ENCODE measurements around the gene NPAS3.
A peak's percentile ranks its signal among the peaks of the same experiment; 100 is the strongest.

Gene NPAS3

GRCh38 chr14:32968972-32969544 lies 30.4 kb downstream of the NPAS3 start:
- FAIRE-seq: no peak
- TF ChIP-seq SPI1 (IDR thresholded peaks at IDR 0.05; ENCODE audit: low read depth, low read length) (no peak), POLR2A (IDR thresholded peaks at IDR 0.05; ENCODE audit: low read depth, low read length) (no peak), PAX5 (IDR thresholded peaks at IDR 0.05; ENCODE audit: insufficient read depth, low read length, severe bottlenecking) (no peak), POU2F2 (IDR thresholded peaks at IDR 0.05; ENCODE audit: low read depth, low read length) (no peak), TAF1 (IDR thresholded peaks at IDR 0.05; ENCODE audit: low read depth, low read length) (no peak), POLR2AphosphoS5 (IDR thresholded peaks at IDR 0.05; ENCODE audit: low read depth, low read length) (no peak)

GRCh38 chr14:32977913-32978312 lies 39.2 kb downstream of the NPAS3 start:
- FAIRE-seq: no peak
- no peak for TF ChIP-seq POLR2AphosphoS5 (IDR thresholded peaks at IDR 0.05; ENCODE audit: low read depth, low read length)
- no peak for TF ChIP-seq POLR2A (IDR thresholded peaks at IDR 0.05; ENCODE audit: low read depth, low read length)
- TF ChIP-seq POU2F2 (IDR thresholded peaks at IDR 0.05; ENCODE audit: low read depth, low read length): no peak
- peak; percentile 84 for TF ChIP-seq SPI1 (IDR thresholded peaks at IDR 0.05; ENCODE audit: low read depth, low read length)
- no peak for DNase-seq (ENCODE audit: insufficient read length, low spot score)

More at GRCh38 chr14:32968972-32969544, 30.4 kb downstream of the NPAS3 start:
- no peak for DNase-seq (ENCODE audit: insufficient read length, low spot score)

GRCh38 chr14:32978691-32979255 lies 40.1 kb downstream of the NPAS3 start:
- TF ChIP-seq POLR2AphosphoS5 (IDR thresholded peaks at IDR 0.05; ENCODE audit: low read depth, low read length) (no peak), POU2F2 (IDR thresholded peaks at IDR 0.05; ENCODE audit: low read depth, low read length) (no peak), SPI1 (IDR thresholded peaks at IDR 0.05; ENCODE audit: low read depth, low read length) (no peak), PAX5 (IDR thresholded peaks at IDR 0.05; ENCODE audit: insufficient read depth, low read length, severe bottlenecking) (no peak), TAF1 (IDR thresholded peaks at IDR 0.05; ENCODE audit: low read depth, low read length) (no peak), POLR2A (IDR thresholded peaks at IDR 0.05; ENCODE audit: low read depth, low read length) (no peak)
- DNase-seq (ENCODE audit: insufficient read length, low spot score): no peak
- FAIRE-seq: no peak

GRCh38 chr14:32980178-32980901 lies 41.7 kb downstream of the NPAS3 start:
- DNase-seq (ENCODE audit: insufficient read length, low spot score) (no peak), FAIRE-seq (no peak)
- TF ChIP-seq TAF1 (IDR thresholded peaks at IDR 0.05; ENCODE audit: low read depth, low read length) (no peak), POU2F2 (IDR thresholded peaks at IDR 0.05; ENCODE audit: low read depth, low read length) (no peak), SPI1 (IDR thresholded peaks at IDR 0.05; ENCODE audit: low read depth, low read length) (no peak), POLR2AphosphoS5 (IDR thresholded peaks at IDR 0.05; ENCODE audit: low read depth, low read length) (no peak), POLR2A (IDR thresholded peaks at IDR 0.05; ENCODE audit: low read depth, low read length) (no peak), PAX5 (IDR thresholded peaks at IDR 0.05; ENCODE audit: insufficient read depth, low read length, severe bottlenecking) (no peak)

GRCh38 chr14:32980902-32981501 lies 42.3 kb downstream of the NPAS3 start:
- no peak for FAIRE-seq
- DNase-seq (ENCODE audit: insufficient read length, low spot score): no peak
- TF ChIP-seq PAX5 (IDR thresholded peaks at IDR 0.05; ENCODE audit: insufficient read depth, low read length, severe bottlenecking): no peak
- TF ChIP-seq TAF1 (IDR thresholded peaks at IDR 0.05; ENCODE audit: low read depth, low read length): no peak

- no peak for FAIRE-seq
- no peak for TF ChIP-seq POLR2A (IDR thresholded peaks at IDR 0.05; ENCODE audit: low read depth, low read length)
- no peak for TF ChIP-seq POLR2AphosphoS5 (IDR thresholded peaks at IDR 0.05; ENCODE audit: low read depth, low read length)
- TF ChIP-seq PAX5 (IDR thresholded peaks at IDR 0.05; ENCODE audit: insufficient read depth, low read length, severe bottlenecking): no peak
- no peak for TF ChIP-seq POU2F2 (IDR thresholded peaks at IDR 0.05; ENCODE audit: low read depth, low read length)
- no peak for TF ChIP-seq SPI1 (IDR thresholded peaks at IDR 0.05; ENCODE audit: low read depth, low read length)
- no peak for DNase-seq (ENCODE audit: insufficient read length, low spot score)
Measured at GRCh38 chr14:32984241-32984930, 45.7 kb downstream of the NPAS3 start.

- DNase-seq (ENCODE audit: insufficient read length, low spot score) (no peak), FAIRE-seq (no peak)
- TF ChIP-seq PAX5 (IDR thresholded peaks at IDR 0.05; ENCODE audit: insufficient read depth, low read length, severe bottlenecking) (no peak), POU2F2 (IDR thresholded peaks at IDR 0.05; ENCODE audit: low read depth, low read length) (no peak), TAF1 (IDR thresholded peaks at IDR 0.05; ENCODE audit: low read depth, low read length) (no peak), POLR2A (IDR thresholded peaks at IDR 0.05; ENCODE audit: low read depth, low read length) (no peak)
Measured at GRCh38 chr14:32985866-32986265, 47.2 kb downstream of the NPAS3 start.

- DNase-seq (ENCODE audit: insufficient read length, low spot score) (no peak), FAIRE-seq (no peak)
Measured at GRCh38 chr14:32986791-32987540, 48.3 kb downstream of the NPAS3 start.

More at GRCh38 chr14:32986791-32987540, 48.3 kb downstream of the NPAS3 start:
- no peak for TF ChIP-seq TAF1 (IDR thresholded peaks at IDR 0.05; ENCODE audit: low read depth, low read length)
- no peak for TF ChIP-seq PAX5 (IDR thresholded peaks at IDR 0.05; ENCODE audit: insufficient read depth, low read length, severe bottlenecking)
- no peak for TF ChIP-seq SPI1 (IDR thresholded peaks at IDR 0.05; ENCODE audit: low read depth, low read length)
- no peak for TF ChIP-seq POLR2AphosphoS5 (IDR thresholded peaks at IDR 0.05; ENCODE audit: low read depth, low read length)
- no peak for TF ChIP-seq POU2F2 (IDR thresholded peaks at IDR 0.05; ENCODE audit: low read depth, low read length)
- no peak for TF ChIP-seq POLR2A (IDR thresholded peaks at IDR 0.05; ENCODE audit: low read depth, low read length)
